HFF-Myc (cell line): ENCODE data around the gene DEPP1.

Source experiments
- DNase-seq: peaks from one replicate; pipeline ENCODE4 v3.0.0-alpha.2; 2011; ENCODE audit warnings: low read depth; ENCODE audit errors: extremely low read depth
- H3K4me3 ChIP-seq: replicated peaks from 2 replicates; pipeline ENCODE4 v1.5.1; 2011; ENCODE audit warnings: low read depth, mild to moderate bottlenecking, control low read depth, low read length
- TF ChIP-seq, protein P1 (sequence below): IDR thresholded peaks from 2 replicates; pipeline ENCODE4 v1.5.1; 2012; ENCODE audit warnings: mild to moderate bottlenecking, low read depth, low read length, control low read depth; ENCODE audit errors: missing control alignments

The DEPP1 gene

DNA sequence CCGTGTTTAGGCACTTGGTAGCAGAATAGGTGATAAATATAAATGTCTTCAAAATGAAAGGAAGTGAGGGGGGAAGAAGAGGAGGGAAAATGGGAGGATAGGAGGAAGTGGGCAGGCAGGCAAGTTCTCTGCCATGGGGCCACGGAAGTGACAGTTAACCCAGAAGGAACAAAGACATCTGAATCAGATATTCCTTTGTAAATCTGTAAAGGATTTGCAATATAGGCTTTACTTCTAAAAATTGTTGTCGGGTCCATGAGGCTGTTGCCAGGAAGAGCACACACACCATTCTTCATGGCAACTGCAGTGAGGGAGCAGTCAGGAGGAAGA, 42.7 kb downstream of the DEPP1 start:
- H3K4me3 ChIP-seq, result no peak overlapping the region
- no peak for DNase-seq
- TF ChIP-seq, protein P1, sequence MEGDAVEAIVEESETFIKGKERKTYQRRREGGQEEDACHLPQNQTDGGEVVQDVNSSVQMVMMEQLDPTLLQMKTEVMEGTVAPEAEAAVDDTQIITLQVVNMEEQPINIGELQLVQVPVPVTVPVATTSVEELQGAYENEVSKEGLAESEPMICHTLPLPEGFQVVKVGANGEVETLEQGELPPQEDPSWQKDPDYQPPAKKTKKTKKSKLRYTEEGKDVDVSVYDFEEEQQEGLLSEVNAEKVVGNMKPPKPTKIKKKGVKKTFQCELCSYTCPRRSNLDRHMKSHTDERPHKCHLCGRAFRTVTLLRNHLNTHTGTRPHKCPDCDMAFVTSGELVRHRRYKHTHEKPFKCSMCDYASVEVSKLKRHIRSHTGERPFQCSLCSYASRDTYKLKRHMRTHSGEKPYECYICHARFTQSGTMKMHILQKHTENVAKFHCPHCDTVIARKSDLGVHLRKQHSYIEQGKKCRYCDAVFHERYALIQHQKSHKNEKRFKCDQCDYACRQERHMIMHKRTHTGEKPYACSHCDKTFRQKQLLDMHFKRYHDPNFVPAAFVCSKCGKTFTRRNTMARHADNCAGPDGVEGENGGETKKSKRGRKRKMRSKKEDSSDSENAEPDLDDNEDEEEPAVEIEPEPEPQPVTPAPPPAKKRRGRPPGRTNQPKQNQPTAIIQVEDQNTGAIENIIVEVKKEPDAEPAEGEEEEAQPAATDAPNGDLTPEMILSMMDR, result no peak

DNA sequence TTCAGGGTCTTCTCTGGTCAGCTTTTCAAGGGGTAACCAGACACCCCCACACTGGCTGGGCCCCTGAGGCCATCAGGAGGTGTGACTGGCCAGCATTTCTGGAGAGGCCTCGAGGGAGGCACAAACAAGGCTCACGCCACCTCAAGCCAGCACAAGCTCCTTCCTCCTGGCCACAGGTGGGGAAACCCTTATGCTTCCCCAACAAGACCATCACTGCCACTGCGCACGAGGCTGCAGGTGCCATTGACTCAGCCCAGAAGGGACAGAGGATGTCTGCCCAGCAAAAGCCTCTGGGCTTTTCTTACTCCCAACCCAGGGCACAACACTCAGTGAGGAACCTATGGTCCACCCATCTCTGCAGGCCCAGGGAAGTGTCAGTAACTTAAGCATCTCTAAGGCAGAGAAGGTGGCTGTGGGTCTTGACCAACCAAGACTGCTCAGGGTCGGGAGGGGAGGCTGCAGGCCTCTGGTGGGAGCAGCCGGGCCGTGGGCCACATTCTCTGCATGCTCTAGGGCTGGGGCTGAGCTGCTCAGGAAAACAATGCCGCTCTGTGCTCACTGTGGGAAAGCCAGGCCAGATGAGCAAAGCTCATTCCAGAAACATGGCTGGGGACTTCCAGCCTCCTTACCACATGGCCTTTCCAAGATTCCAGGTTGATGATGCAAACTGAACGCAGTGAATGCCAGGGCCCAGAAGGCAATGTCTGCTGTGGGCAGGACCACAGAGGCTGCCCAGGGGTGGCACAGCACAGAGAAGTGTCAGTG, 43.2 kb downstream of the DEPP1 start:
- H3K4me3 ChIP-seq, result no peak overlapping the region
- no peak for DNase-seq
- TF ChIP-seq, protein P1, result no peak

DNA sequence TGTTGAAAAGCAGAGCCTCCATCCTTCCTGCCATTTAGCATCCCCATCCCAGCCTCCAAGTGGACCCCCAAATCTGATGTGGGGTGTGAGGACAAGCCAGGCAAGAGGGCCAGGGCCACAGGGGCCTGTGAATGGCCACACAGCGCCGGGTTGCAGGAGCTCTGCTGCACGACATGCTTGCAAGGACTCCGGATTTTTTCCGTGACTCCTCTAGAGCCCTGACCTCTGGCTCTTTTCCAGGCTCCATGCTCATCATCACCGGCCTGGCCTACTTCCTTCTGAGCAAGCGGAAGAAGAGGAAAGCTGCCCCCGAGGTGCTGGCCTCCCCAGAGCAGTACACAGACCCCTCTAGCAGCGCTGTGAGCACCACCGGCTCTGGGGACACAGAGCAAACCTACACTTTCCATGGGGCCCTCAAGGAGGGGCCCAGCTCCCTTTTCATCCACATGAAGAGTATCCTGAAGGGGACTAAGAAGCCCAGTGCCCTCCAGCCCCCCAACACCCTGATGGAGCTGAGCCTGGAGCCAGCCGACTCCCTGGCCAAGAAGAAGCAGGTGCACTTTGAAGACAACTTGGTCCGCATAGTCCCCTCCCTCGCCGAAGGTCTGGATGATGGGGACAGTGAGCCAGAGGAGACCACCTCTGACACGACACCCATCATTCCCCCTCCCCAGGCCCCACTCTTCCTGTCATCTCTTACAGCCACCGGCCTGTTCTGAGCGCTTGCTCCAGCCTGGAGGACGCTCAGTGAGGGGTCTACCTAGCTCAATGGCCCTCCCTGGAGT, 44.0 kb downstream of the DEPP1 start:
- no peak overlapping the region for H3K4me3 ChIP-seq
- TF ChIP-seq, protein P1, result no peak
- DNase-seq, result no peak

DNA sequence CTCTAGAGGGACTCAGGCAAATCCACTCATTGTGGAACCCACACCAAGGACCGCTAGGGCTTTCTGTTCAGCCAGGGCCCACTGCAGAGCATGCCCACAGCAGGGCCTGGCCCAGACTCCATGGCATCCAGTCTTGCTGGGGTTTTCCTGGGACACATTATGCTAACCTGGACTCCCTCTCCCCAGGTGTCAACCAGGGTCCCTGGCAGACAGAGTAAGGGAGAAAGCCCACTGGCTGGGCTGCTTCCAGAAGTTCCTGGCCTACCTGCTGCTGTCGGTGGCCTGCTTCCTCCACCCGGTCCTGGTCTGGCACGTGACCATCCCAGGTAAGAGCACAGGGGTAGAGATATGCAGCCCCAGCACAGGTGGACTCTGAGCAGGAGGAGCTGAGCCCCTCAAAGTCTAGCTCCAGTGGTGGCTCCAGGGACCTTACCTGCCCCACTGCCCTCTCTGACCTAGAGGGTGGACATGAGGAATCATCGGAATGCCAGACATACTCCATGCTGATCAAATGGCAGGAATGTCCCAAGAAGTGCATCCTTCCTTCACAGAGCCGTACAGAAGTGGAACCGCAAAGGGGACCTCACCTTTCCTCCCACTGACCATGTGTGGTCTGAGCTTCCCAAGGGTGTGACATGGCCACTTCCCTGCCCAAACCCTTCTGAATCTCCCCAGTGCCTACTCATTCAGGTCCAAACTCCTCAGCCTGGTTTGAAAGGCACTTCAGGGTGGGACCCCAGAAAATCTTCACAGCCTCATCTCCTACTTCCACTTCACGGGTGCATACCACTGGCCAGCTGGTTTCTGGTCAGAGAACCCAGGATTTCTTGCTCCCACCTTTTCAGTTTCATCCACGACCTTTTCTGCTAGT, 44.9 kb downstream of the DEPP1 start:
- H3K4me3 ChIP-seq, result no peak overlapping the region
- TF ChIP-seq, protein P1, result no peak
- DNase-seq, result no peak

DNA sequence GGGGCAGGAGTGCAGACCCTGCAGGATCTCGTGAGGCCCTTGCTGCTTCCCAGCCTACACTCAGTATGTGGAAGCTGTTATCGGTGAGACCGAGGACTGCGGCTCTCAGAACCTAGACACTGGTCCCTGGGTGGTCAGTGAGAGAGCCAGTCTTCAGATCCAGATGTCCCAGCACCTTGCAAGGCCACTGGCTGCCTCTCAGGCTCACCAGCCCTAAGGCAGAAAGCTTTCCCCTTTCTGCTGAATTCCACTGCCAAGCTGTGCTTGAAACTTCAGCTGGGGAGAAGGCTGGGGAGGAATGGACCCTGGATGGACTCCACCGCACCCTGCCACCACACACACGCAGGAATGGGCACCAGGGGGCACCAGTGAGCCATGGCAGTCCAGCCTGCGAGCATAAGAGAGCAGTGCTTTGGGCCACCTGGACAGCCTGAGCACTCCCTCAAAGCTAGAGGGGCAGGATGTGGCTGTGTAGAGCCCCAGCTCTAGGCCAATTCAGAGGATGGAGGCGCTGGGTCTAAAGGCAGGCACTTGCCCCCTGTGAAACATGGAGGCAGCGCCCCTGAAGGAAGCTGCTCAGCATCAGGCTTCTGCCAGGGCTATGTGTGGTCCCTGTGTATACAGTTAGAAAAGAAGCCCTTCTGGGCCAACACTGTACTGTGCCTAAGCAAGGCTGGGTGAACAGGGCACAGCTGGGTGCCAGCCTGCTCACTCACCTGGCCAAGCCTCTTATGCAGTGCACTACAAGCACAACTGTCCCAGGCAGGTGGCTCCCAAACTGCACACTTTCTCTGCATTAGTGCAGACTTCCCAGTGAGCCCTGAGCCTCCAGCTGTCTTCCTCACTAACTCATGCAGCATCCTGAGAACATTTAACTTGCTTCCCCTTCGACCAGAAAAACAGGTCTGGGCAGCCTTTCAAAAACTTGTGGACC, 45.8 kb downstream of the DEPP1 start:
- H3K4me3 ChIP-seq, result no peak overlapping the region
- peak; percentile 53 for DNase-seq
- TF ChIP-seq, protein P1, result peak; percentile 99
